ENCODE measurements around the gene LMTK2.

LMTK2 gene

GRCh38 chr7:98256431-98256830 lies 149.8 kb downstream of the LMTK2 start:
- H3K4me3 ChIP-seq (ENCODE audit: low read depth, low read length), result no peak overlapping the region

DNA sequence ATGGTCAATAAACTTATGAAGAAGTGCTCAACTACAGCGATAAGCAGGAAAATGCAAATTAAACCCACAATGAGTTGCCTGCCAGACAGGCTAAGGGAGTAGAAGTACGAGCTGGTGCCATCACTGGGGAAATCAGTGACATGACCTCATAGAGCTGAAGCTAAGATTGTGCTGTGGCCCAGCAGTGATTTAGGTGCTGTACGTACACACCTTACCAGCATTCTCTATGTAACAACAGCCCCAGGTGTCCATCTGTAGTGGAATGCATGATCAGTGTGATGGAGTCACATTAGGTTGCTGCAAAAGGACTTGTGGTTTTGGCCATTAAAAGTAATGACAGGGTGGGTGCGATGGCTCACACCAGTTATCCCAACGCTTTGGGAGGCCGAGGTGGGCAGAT lies 151.0 kb downstream of the LMTK2 start:
- TF ChIP-seq CTCF (IDR thresholded peaks at IDR 0.05; ENCODE audit: low read depth, low read length, missing control alignments), result no peak
- no peak overlapping the region for H3K4me3 ChIP-seq (ENCODE audit: low read depth, low read length)
- DNase-seq (ENCODE audit: low read depth), result no peak

More at GRCh38 chr7:98256431-98256830, 149.8 kb downstream of the LMTK2 start:
- DNase-seq (ENCODE audit: low read depth), result no peak
- no peak for TF ChIP-seq CTCF (IDR thresholded peaks at IDR 0.05; ENCODE audit: low read depth, low read length, missing control alignments)
